Measurements from ENCODE around the gene UGT1A4.

Gene UGT1A4

GRCh38 chr2:233818639-233819621 is 100.4 kb downstream of the UGT1A4 start:
- no peak overlapping the region for H3K4me2 ChIP-seq
- H3K27me3 ChIP-seq (ENCODE audit: insufficient read depth, low read depth), result no peaks in the 10 kb centered on the region
- H2AFZ ChIP-seq (ENCODE audit: low read depth), result no peak overlapping the region
- H3K79me2 ChIP-seq (ENCODE audit: insufficient read depth, low read depth), result no peaks in the 10 kb centered on the region
- H3K36me3 ChIP-seq (ENCODE audit: insufficient read depth), result no peaks in the 10 kb centered on the region
- no peak overlapping the region for H3K27ac ChIP-seq
- no peak for TF ChIP-seq CTCF (conservative IDR thresholded peaks at IDR 0.05; ENCODE audit: low read depth, low read length)
- H4K20me1 ChIP-seq (ENCODE audit: insufficient read depth), result no peaks in the 10 kb centered on the region
- H3K4me1 ChIP-seq (ENCODE audit: low read depth, poor library complexity, severe bottlenecking), result no peaks in the 10 kb centered on the region
- no peak overlapping the region for H3K9ac ChIP-seq
- no peak overlapping the region for H3K4me3 ChIP-seq (IDR thresholded peaks at IDR 0.05; ENCODE audit: insufficient read depth, low read depth, low read length)

- no peaks in the 10 kb centered on the region for H4K20me1 ChIP-seq (ENCODE audit: insufficient read depth)
- no peaks in the 10 kb centered on the region for H3K79me2 ChIP-seq (ENCODE audit: insufficient read depth, low read depth)
- no peaks in the 10 kb centered on the region for H3K27me3 ChIP-seq (ENCODE audit: insufficient read depth, low read depth)
Observed at GRCh38 chr2:233819884-233820773, 101.6 kb downstream of the UGT1A4 start.

GRCh38 chr2:233820774-233821105 is 102.2 kb downstream of the UGT1A4 start:
- no peaks in the 10 kb centered on the region for H3K27me3 ChIP-seq (ENCODE audit: insufficient read depth, low read depth)
- no peaks in the 10 kb centered on the region for H3K36me3 ChIP-seq (ENCODE audit: insufficient read depth)
- no peak overlapping the region for H2AFZ ChIP-seq (ENCODE audit: low read depth)
- TF ChIP-seq CTCF (conservative IDR thresholded peaks at IDR 0.05; ENCODE audit: low read depth, low read length), result no peak
- H3K4me2 ChIP-seq, result no peak overlapping the region
- no peak overlapping the region for H3K4me3 ChIP-seq (IDR thresholded peaks at IDR 0.05; ENCODE audit: insufficient read depth, low read depth, low read length)
- H3K27ac ChIP-seq, result no peak overlapping the region
- no peaks in the 10 kb centered on the region for H4K20me1 ChIP-seq (ENCODE audit: insufficient read depth)
- no peaks in the 10 kb centered on the region for H3K4me1 ChIP-seq (ENCODE audit: low read depth, poor library complexity, severe bottlenecking)
- H3K9ac ChIP-seq, result no peak overlapping the region
- H3K79me2 ChIP-seq (ENCODE audit: insufficient read depth, low read depth), result no peaks in the 10 kb centered on the region

More at GRCh38 chr2:233819884-233820773, 101.6 kb downstream of the UGT1A4 start:
- Histone ChIP-seq H3K4me3 (IDR thresholded peaks at IDR 0.05; ENCODE audit: insufficient read depth, low read depth, low read length) (no peak overlapping the region), H3K4me1 (ENCODE audit: low read depth, poor library complexity, severe bottlenecking) (no peaks in the 10 kb centered on the region), H3K9ac (no peak overlapping the region), H2AFZ (ENCODE audit: low read depth) (no peak overlapping the region), H3K4me2 (no peak overlapping the region), H3K27ac (no peak overlapping the region), H3K36me3 (ENCODE audit: insufficient read depth) (no peaks in the 10 kb centered on the region)
- no peak for TF ChIP-seq CTCF (conservative IDR thresholded peaks at IDR 0.05; ENCODE audit: low read depth, low read length)

- H3K27ac ChIP-seq, result no peak overlapping the region
- no peak for TF ChIP-seq CTCF (conservative IDR thresholded peaks at IDR 0.05; ENCODE audit: low read depth, low read length)
- H2AFZ ChIP-seq (ENCODE audit: low read depth), result no peak overlapping the region
- no peaks in the 10 kb centered on the region for H3K36me3 ChIP-seq (ENCODE audit: insufficient read depth)
- H3K27me3 ChIP-seq (ENCODE audit: insufficient read depth, low read depth), result no peaks in the 10 kb centered on the region
- no peak overlapping the region for H3K4me3 ChIP-seq (IDR thresholded peaks at IDR 0.05; ENCODE audit: insufficient read depth, low read depth, low read length)
- no peak overlapping the region for H3K4me2 ChIP-seq
- no peaks in the 10 kb centered on the region for H3K4me1 ChIP-seq (ENCODE audit: low read depth, poor library complexity, severe bottlenecking)
- H3K79me2 ChIP-seq (ENCODE audit: insufficient read depth, low read depth), result no peaks in the 10 kb centered on the region
- H3K9ac ChIP-seq, result no peak overlapping the region
- H4K20me1 ChIP-seq (ENCODE audit: insufficient read depth), result no peaks in the 10 kb centered on the region
Observed at GRCh38 chr2:233821196-233821595, 102.7 kb downstream of the UGT1A4 start.
